Ovary (tissue), 3 donors: Measurements from ENCODE around the gene PLEKHN1.
A peak's percentile ranks its signal among the peaks of the same experiment; 100 is the strongest.

Source experiments
- CTCF ChIP-seq, 3 donors: fragments of 450-650 bp in 2 of 3; fragments of 200-600 bp in 1 of 3; IDR thresholded peaks; one replicate each; pipeline versions ENCODE4 v1.5.1 to v1.8.0; 2016 to 2022; ENCODE audit warnings: antibody characterized with exemption in 3 of 3, mild to moderate bottlenecking in 1 of 3
- POLR2A ChIP-seq: fragments of 450-650 bp; IDR thresholded peaks from one replicate; pipeline ENCODE4 v1.6.1; 2017; ENCODE audit warnings: antibody characterized with exemption, mild to moderate bottlenecking, moderate library complexity
- donor health status: DM: no; HTN: no; CAD: no.

DNA sequence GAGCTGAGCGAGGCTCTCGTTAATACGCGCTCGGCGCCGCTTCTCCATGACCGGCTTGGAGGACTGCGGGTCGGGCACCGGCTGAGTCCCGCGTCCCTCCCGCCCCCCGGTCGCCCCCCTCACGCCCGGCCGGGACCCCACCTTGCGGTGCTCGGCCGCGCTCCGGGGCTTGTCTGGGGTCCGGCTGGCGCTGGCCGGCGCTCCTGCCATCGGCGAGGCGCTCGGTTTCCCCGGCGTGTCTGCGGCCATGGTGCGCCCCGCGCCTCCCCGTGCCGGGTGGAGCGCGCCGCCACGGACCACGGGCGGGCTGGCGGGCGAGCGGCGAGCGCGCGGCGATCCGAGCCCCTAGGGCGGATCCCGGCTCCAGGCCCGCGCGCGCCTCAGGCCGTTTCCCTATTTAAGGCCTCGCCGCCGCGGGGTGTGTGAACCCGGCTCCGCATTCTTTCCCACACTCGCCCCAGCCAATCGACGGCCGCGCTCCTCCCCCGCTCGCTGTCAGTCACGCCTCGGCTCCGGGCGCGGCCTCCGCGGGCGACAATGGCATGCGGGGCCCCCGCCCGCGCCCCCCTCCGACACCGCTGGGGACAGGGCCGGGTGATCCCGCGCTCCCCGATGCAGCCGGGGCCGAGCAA lies 33.6 kb downstream of the PLEKHN1 start, which contains the start of gene HES4:
- TF ChIP-seq CTCF (IDR thresholded peaks at IDR 0.05): no peak
- TF ChIP-seq POLR2A: peak; percentile 58
